ENCODE measurements around the gene WASL.
"Not testable (repeated sequence)": the region's sequence is repeated elsewhere in the genome, so short reads cannot be mapped to it uniquely, and the experiment has no call there.

The WASL gene

DNA sequence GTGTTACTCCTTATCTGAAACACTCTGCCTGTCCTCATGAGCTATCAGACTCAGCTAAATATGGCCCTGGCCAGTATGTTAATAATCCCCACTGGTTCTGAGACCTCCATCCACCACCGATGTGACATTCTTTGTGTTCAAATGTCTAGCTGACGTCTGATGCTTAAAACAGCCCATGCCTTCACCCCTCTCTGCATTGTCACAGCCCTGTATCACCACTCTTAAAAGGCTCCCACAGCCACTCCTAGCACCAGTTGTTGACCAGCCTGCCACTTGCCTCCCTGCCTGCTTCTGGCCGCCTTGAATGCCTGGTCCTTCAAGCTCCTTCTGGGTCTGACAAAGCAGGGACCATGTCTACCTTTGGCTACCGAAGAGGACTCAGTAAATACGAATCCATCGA, 93.2 kb downstream of the WASL start, which contains the start of gene LMOD2:
TSS of gene LMOD2 (plus strand) at position 253 of the 400 bp plus-strand sequence. CDS start at position 351, 98 bp downstream.
- no peak for DNase-seq

- DNase-seq, result no peak
Measured at GRCh38 chr7:123653162-123653561, 95.6 kb downstream of the WASL start.

- DNase-seq, result no peak
Measured at GRCh38 chr7:123652406-123652805, 96.4 kb downstream of the WASL start.

DNA sequence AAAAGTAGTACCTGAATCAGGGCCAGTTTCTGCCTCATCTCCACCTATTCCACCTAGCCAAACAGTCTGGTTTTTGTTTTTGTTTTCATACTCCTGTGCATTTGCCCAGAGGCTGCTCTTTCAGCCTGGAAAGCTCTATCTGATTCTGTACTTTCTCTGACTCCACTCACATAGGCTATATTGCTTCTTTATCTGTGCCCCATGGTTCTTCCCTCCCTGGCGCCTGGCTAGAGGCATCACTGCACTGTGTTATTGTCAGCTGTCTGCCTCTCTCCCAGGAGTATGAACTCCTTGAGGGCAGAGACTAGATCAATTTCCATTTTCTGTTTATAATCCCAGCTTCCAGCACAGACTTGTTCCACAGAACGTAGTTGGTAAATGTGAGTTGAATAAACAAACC, 98.2 kb downstream of the WASL start:
- no peak for DNase-seq

DNA sequence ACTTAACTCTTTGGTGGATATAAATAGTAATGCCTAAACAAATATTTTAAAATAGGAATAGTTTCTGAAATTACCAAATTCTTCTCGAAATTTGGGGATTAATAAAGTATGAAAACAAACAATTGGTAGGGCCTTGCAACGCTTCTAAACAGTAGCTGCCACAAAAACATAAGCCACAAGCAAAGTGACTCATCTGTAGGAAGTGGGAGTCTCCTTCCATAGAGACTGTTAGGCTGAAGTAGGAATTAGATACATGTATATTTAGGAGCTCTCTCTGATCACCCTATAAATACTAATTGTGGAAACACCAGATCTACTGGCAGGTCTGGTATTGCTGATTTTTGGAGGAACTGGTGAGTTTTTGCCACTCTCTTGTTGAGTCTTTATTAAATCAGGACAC, 98.8 kb downstream of the WASL start:
- DNase-seq, result peak; percentile 66

GRCh38 chr7:123647106-123647730, 101.6 kb downstream of the WASL start:
- peak; percentile 52 for DNase-seq

DNA sequence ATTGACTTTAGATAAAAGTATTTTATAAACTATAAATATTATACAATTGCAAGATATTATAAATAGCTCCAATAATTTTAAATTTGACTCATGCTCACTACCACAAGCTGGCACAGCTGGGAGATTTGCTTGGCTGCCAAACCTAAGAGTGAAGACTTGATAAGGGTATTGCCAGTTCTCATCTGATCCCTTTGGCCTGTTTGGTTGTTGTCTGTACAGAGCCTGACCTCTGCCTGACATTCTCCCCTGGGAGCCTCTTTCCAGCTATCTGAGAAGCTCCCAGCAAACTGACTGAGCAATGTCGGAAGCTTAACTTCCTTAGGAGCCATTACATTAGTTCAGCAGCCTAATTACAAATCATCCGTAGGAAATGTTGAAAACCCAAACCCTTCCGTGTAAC, 103.3 kb downstream of the WASL start:
- DNase-seq, result peak; percentile 51

- DNase-seq, result peak; percentile 79
Measured at GRCh38 chr7:123643495-123644441, 105.0 kb downstream of the WASL start.

DNA sequence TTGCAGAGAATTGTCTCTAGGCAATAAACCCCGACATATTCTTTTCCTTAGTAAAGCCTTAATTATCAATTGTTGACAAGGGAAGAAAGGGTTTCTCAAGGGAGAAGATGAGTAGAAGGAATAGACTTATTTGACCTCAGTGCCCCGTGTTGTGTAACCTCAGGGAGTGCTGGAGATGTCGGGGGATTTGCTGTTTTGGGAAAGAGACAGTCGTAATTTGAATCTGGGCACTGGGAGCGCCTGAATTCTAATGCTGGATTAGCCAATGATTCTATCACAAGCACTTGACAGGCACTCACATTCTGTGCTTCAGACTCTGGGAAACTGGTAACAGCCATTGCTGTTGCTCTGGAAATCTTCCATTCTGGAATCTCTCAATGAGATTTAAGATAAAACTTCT, 106.9 kb downstream of the WASL start:
- no peak for DNase-seq

DNA sequence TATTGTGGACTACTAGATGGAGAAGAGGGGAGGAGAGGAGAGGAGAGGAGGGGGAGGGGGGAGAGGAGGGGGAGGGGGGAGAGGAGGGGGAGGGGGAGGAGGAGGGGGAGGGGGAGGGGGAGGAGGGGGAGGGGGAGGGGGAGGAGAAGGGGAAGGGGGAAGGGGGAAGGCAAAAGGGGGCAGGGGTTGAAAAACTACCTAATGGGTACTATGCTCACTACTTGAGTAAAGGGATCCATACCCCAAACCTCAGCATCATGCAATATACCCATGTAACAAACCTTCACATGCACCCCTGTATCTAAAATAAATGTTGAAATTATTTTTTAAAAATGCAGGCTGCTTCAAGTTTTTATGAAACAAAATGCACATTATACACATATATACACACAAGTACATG, 108.2 kb downstream of the WASL start:
- no peak for DNase-seq

GRCh38 chr7:123639631-123640030, 109.2 kb downstream of the WASL start:
- no peak for DNase-seq

DNA sequence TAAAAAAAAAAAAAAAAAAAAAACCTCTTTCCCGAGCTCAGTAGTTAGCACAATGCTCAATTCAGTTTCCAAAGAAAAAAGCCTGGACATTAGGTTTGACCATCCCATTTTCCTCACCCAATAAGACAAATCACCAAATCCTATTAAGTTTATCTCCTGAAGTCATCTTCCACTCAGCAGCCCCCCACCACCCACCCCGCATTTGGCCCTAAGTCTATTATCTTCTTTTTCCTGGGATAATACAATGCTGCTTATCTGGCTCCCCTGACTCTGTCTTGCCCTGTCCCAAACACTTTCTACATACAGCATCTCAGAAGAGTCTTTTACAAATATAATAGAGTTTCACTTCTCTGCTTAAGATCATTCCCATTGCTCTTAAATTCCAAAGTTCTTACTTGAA, 110.9 kb downstream of the WASL start:
- no peak for DNase-seq

GRCh38 chr7:123637203-123637602, 111.6 kb downstream of the WASL start:
- DNase-seq, result no peak

DNA sequence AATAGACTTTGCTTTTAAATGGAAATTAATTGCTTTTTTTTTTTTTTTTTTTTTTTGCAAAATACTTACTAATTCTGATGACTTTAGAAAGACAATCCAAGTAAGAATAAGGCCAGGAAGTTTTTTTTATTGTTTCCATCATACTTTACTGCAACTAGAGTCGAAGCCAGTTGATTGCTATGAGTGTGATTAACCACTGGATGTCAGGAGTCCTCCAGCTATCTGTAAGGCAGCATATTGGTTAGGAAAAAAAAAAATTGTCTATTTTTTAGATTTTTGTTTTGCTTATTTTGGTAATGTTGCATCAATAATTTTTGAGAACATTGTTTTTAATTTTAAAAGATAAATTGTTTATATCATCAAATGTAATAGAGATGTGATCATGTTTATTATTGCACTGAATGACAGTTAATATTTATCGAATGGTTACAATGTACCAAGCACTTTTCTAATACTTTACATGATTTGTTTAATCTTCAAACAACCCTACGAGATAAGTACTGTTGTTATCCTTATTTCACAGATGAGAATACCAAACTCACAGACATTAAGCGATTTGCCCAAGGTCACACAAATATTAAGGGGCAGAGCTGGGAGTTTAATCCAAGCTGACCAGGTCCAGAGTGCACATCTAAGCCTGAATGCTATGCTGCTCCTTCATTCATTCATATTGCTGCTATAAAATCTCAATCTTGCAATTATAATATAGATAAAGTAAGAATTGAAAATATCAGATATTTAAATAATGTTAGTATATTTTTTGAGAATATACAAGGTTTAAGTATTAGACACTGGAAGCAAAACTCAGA, 113.0 kb downstream of the WASL start:
- DNase-seq, result peak; percentile 16

DNA sequence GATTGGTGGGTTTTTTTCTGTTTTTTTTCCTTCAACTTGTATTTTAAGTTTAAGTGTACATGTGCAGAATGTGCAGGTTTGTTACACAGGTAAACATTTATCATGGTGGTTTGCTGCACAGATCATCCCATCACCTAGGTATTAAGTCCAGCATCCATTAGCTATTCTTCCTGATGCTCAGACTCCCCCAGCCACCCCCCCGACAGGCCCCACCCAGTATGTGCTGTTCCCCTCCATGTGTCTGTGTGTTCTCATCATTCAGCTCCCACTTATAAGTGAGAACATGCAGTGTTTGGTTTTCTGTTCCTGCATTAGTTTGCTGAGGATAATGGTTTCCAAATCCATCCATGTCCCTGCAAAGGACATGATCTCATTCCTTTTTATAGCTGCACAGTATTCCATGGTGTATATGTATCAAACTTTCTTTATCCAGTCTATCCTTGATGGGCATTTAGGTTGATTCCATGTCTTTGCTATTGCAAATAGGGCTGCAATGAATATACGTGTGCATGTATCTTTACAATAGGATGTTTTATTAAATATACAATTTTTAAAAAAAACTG, 114.7 kb downstream of the WASL start:
- DNase-seq, result not testable (repeated sequence)

DNA sequence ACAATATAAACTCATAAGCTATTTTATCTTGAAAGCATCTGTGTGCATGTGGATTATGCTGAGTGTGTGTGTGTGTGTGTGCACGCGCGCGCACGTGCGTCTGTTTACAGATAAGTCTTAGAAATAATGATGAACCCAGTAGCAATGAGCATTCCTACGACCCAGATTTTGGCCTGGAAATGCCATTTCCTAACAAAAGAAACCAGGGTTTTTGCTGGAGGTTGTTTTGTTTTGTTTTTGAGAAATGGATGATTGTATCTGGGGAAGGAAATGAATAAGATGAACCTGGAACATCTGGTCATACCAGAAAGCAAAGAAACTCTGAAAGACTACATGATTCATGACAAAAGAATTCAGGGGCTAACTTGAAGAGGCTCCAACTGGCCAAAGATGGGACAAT, 115.2 kb downstream of the WASL start:
- peak; percentile 63 for DNase-seq

DNA sequence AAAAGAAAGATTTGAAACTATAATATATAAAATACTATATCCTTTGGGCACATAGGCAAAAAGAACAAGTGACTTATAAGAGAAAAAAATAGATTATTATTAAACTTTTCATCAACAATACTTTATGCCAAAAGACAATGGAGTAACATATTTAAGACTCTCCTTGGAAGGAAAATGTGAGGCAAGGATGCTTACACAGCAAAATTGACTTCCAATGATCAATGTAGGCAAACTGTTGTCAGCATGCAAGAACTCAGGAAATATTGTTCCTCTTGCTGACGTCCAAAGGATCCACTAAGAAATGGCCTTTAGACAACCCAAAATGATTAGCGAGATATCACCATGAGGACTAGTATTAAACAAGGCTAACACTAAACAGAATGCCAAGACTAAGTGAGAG, 116.0 kb downstream of the WASL start:
- no peak for DNase-seq
